NCI-H1930 (cell line): ENCODE measurements around the gene CRTC3.
"Not testable (repeated sequence)": the region's sequence is repeated elsewhere in the genome, so short reads cannot be mapped to it uniquely, and the experiment has no call there.

Experiments
- DNase-seq, 2 experiments: peaks; one replicate each; lab custom pipeline; 2025; lab: John Stamatoyannopoulos, UW

Gene CRTC3

GRCh38 chr15:90523373-90523772 lies 6.3 kb upstream of the CRTC3 start:
- DNase-seq: no peak

- not testable (repeated sequence) for DNase-seq
Observed at GRCh38 chr15:90524018-90524803, 5.5 kb upstream of the CRTC3 start.

DNA sequence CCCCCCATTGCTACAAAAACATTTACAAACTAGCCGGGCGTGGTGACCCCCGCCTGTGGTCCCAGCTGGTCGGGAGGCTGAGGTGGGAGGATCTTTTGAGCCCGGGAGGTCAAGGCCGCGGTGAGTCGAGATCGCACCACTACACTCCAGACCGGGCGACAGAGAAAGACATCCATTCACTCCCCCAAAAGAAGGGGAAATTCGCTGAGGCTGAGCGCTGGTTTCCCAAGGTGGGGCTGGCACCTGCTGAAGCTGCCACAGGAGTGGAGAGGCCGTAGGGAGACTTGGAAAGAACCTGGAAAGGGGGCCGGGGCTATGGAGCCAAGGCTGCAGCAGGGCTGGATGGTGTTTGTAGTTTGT lies 732 bp upstream of the CRTC3 start:
- DNase-seq: no peak

DNA sequence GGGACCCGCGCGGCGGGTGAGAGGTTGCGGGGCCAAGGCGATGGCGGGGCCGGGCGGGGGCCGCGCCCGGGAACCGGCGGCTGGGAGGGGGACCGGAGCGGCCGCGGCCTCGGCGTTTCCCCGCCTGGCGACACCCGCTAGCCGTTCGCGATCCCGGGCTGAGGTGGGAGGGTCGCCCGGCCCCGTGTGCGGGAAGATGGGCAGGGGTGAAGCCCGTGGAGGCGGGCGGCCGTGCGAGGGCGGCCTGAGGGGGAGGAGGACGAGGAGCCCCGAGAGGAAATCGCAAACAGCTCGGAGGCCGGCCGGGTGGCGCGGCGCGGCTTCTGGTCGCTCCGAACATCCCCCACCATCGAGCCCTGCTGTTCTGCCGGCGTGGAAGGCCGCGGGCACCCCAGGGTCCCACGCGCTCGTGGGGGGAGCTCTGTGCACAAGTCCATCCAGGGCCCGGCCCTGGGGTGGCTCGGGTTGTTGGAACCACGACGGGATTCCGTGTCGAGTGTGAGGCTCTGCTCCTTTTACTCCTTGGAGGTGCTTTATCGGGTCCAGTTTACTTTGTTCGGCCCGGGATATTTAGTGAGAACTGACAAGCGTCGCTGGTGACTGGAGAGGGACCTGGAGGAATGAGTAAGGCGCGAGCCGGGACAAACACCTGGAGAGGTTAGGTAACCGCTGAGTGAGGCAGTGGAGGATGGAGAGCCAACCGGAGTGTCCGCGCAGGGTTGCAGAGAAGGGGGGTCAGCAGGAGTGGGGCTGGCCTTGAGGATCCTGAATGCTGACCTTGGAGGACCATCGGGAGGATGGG lies 728 bp downstream of the CRTC3 start:
- DNase-seq: no peak

- DNase-seq: no peak
Observed at GRCh38 chr15:90531147-90531546, 1.4 kb downstream of the CRTC3 start.

GRCh38 chr15:90535254-90535653 lies 5.5 kb downstream of the CRTC3 start:
- no peak for DNase-seq

DNA sequence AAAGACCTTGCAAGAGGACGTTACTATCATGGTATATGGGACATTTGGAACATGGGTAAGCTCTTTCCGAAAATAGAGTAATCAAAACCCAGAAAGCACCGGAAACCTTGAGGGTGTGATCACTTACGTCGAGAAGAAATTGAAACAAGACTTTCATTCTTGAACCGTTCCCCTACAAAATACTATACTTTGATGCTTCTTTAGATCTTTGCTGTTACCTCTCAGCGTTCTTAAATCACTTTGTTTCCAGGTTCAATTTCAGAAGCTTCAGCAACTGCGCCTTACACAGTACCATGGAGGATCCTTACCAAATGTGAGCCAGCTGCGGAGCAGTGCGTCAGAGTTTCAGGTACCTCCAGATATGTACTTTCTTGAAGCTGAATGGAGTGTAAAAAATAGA lies 10.1 kb downstream of the CRTC3 start:
- no peak for DNase-seq

DNA sequence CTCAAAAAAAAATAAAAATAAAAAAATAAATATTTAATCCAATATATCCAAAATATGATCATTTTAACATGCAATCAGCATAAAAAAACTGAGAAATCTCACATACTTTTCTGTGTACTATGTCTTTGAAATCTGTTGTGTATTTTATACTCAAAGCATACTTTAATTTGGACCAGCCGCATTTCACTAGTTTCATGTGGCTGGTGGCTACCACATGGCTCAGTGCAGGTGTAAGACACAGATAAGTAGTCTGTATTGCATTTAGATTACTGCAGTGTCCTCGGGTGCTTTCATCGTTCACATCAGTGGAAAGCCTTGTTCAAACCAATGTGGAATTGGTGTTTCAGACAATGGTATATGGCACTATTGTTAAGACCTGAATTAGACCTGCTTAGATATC lies 11.0 kb downstream of the CRTC3 start:
- no peak for DNase-seq

- DNase-seq: no peak
Observed at GRCh38 chr15:90545095-90545494, 15.4 kb downstream of the CRTC3 start.

DNA sequence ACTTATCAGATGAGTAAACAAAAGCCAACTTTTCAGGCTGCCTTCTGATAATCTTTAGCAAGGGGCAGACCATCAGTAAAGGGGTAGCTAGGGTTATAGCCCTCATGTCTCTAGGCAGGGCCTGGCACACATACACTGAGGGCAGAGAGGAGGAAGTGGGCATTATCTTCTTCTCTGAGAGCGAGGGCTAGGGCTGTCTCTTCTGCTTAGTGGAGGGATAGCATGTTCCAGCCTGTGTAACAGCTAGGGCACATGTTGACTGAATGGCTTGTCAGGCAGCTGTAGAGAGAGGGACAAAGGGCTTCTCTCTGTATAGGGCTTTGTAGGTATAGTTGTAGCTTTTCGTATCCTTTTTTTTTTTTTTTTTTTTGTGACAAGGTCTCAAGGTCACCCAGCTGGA lies 17.8 kb downstream of the CRTC3 start:
- DNase-seq: no peak

DNA sequence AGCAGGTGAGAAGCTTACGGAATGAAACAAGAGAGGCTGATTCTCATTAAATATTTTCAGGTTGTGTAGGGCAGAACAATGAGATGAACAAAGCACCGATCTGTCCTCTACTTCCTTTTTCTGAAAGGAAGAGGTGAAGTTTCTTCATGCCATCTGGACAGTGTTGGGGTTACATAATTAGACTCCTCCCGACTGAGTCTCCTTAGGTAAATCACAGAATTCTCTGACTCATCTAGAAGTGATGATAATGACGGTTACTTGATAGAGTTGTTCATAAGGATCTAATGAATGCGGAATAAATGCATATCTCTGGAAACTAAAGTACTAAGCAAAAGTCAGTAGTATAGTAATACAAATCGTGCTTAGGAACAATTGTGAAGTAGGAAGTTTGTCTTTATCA lies 21.2 kb downstream of the CRTC3 start:
- DNase-seq: no peak

DNA sequence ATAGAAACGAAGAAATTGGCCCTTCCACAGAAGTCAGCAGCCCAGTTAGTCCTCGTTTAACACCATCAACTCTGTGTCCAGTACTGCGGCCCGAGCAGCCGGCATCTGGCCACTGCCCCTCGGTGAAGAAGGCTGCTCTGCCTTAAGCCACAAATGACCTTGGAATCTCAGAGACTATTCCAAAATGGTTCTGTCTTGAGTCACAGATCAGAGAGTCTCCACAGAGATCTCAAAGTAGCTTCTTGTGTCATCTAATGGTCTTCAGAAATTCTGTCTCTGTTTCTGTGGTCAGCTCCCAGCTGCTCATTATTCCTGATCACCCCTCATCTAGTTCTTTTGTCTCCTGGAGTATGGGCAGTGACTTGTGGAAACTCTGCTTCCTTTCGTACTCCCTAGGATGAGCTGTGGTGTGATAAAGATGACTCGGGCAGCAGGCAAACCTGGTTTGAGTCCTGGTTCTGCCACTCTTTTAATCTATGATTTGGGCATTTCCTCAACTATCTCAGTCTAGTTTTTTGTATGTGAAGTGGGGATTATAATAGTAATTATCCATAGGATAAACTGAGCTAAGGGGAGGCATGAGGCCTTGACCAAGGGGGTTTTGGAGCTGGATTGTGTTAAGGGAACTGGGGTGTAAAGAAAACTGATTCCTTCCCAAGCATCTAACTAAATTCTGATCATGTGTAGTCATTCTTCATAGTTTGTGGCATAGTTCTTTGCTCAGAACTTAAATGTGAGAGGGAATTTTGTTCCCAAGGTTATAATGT lies 22.6 kb downstream of the CRTC3 start:
- DNase-seq: no peak

- DNase-seq: no peak
Observed at GRCh38 chr15:90552929-90553211, 23.1 kb downstream of the CRTC3 start.

DNA sequence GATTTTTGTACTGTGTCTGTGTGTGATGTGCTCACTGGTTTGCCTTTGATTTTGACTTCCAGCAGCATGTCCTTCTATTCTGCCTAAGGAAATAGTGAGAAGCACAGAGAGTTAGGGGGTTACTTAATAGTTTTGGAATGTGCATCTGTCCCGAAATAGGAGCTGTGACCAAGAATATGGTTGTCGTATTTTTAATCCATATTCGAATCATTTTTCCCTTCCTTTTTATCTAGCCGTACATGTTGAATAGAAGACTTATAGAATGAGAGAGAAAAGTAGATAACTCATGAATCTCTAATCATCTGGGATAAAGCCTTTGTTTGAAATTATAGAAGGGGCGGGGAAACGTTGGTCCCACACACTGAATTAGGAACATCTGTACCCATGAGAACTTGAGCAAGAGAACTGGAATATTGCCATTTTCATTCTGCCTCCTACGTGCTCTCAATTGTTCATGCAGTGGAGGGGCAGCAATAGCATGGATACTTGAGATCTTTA lies 23.6 kb downstream of the CRTC3 start:
- no peak for DNase-seq

DNA sequence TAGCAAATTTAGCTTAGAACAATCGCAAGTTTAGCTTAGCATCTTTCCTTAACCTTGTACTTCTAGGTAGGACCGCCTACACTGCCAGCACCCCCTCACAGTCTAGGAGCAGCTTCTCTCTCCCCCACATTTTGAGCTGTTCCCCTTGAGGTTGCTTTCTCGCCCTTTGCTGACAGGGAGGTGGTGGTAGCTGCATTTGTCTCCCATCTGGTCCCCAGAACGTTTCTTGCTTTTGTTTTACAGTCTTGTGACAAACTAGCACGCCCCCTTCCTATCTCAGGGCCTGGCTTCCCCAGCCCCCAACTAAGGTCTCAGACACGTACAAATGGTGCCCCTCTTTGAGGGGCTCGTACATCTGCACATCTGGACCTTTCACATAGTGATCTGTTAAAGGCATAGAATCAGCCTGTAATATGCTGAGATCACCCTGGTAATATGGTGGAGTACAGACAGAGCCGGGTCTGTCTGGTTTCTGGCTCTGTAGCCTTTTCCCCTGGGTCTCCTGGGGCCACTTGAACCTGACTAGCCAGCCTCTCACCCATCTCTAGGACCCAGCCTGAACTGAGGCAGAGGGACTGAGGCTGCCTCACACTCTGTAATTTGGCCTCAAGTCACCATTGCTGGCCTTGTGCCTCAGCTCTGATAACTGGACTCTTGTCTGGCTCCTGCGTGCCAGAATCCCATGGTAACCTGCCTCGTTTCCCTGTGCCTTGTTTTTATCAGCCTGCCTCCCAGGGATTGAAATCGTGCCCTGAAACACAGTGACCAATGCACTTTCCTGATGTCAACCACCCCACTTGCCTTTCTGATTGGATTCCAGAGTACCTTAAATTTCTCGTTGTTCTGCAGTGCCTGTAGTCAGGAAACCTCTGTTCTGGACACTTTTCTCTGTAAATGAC lies 27.7 kb downstream of the CRTC3 start:
- DNase-seq: no peak

- no peak for DNase-seq
Observed at GRCh38 chr15:90558171-90558573, 28.4 kb downstream of the CRTC3 start.

- no peak for DNase-seq
Observed at GRCh38 chr15:90559119-90559518, 29.4 kb downstream of the CRTC3 start.

- DNase-seq: no peak
Observed at GRCh38 chr15:90560229-90560776, 30.6 kb downstream of the CRTC3 start.

GRCh38 chr15:90561344-90562244 lies 31.9 kb downstream of the CRTC3 start:
- DNase-seq: no peak

- DNase-seq: no peak
Observed at GRCh38 chr15:90562669-90563068, 32.9 kb downstream of the CRTC3 start.
